Aortic smooth muscle cell (primary cell): Measurements from ENCODE around the gene CKMT1B. TPM values are rescaled to one million over a fixed set of nuclear protein-coding genes. Genes with fewer than 3 reads are reported as not detected.

Experiments
- total RNA-seq: library from RNA; depleted of rRNA; stranded (reverse); fragments of >200 nt; gene quantifications from 2 replicates; pipeline ENCODE4 v1.2.3, GENCODE V29; 2014

The CKMT1B gene
- total RNA-seq = not detected in 2 replicates

DNA sequence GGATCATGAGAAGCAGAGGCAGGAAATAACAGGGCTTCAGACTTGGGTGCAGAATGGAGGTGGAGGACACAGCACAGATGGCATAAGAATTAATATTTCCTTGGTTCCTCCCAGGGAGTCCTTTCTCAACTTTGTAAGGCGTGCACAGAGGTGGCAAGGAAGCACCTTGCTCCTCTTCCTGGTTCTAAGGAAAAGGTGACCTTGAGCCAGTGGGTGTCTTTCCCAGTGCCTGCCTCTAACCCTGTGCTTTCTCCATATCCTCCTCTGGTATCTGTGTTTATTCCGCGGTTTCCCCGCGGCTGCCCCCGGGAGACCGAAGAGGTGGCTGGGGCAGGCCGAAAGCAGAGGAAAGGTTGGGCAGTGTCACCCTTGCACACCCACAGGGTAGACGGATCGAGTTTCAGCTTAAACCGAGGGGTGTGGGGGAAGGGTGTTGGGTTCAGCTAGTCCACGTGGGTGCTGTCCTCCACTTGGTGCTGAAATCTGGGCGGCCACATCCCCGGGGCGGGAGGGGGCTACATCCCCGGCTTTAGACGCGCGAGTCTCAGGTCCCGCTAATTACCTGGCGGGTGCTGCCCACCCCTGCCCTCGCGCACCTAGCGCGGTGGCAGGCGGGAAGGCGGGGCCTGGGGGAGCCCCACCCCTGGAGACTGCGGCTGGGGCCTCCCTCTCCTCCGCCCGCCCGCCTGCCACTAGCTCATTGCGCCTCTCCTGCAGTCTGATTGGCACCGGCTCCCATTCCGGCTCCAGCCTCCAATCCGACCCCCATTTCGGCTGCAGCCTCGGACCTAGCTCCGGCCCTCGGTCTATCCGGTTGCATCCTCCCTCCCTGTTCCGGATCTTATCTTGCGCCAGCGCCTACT lies at the start of gene CKMT1B:
CKMT1B (plus strand) TSS at position 700 of the 863 bp plus-strand sequence. CDS start 192 bp downstream, outside the sequence.

DNA sequence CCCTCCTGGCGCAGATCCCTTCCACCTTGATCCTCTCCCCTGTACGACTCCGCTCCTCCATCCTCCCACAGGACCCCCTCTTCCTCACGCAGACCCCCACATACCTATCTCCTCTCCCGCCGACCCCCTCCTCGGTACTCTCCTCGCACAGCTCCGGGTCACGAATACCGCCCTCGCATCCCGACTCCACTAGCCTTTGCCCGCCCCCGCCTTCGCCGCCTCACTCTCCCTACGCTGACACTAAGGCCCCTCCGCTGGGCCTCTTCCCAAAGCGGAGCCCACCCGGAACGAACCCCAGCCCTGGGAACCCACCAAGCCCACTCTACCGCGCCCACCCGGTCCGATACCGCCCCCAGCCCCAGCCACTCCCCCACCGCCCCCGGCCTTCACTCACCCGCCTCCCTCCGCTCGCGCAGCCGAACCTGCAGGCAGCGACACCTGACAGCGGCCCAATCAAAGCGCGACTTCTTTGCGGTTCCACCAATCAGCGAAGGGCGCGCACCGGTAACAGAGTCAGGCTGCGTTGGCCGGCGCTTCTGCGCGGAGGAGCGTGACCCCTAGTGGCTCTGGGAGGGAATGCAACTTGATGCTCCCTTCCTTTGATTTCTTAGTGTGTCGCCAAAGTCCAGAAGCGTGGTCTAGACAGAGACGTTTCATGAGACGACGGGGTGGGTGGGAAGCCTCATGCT lies 3.9 kb upstream of the CKMT1B start, which contains the start of gene PPIP5K1:
PPIP5K1 (minus strand) TSS at position 431 of the 689 bp plus-strand sequence. CDS start 5,704 bp downstream, outside the sequence.

DNA sequence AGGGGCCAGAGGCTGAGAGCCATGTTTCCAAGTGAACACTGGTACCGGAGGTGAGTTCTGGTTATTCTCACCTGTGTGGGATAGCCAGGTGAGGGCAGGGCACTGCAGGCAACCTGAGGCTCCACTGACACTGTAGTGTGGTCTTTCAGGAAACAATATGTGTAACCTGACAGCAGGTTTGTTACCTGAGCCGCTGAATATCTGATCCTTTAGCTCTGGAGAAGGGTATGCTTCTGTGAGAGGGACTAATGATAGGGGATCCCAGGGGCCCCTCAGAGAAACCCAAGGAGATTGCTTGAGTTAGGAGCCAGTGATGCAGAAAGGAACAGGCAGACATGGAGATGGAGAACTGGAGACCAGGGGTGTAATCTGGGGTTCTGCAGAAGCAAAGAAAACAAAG lies 24.9 kb downstream of the CKMT1B start, which contains the start of gene STRC:
STRC (minus strand) TSS at position 101 of the 400 bp plus-strand sequence; CDS start at position 23, 78 bp downstream.

Other genes with a start within 250 kb of the CKMT1B start
- gene ZSCAN29, start 223.0 kb upstream of the CKMT1B start, total RNA-seq = 16.1 and 17.3 TPM in 2 replicates
- 9.5 and 10.0 TPM in 2 replicates for gene TUBGCP4, start 222.9 kb upstream of the CKMT1B start, total RNA-seq
- gene TP53BP1, start 100.9 kb upstream of the CKMT1B start, total RNA-seq = 68.0 and 71.2 TPM in 2 replicates
- 35.8 and 49.3 TPM in 2 replicates for gene MAP1A, start 76.4 kb upstream of the CKMT1B start, total RNA-seq
- 18.8 and 27.0 TPM in 2 replicates for gene PPIP5K1, start 3.8 kb upstream of the CKMT1B start, total RNA-seq
- under 0.01 TPM in 1 of 2 replicates, not detected in the other for gene STRC, start 24.8 kb downstream of the CKMT1B start, total RNA-seq
- gene CATSPER2, start 54.8 kb downstream of the CKMT1B start, total RNA-seq = 0.53 and 0.75 TPM in 2 replicates
- not detected in 2 replicates for gene CKMT1A, start 99.8 kb downstream of the CKMT1B start, total RNA-seq
- gene PDIA3, start 152.4 kb downstream of the CKMT1B start, total RNA-seq = 121 and 256 TPM in 2 replicates
- gene ELL3, start 182.9 kb downstream of the CKMT1B start, total RNA-seq = 2.4 and 3.4 TPM in 2 replicates
- 436 and 473 TPM in 2 replicates for gene SERF2, start 198.3 kb downstream of the CKMT1B start, total RNA-seq
- under 0.01 and 0.06 TPM in 2 replicates for gene SERINC4, start 206.2 kb downstream of the CKMT1B start, total RNA-seq
- 4.8 and 8.2 TPM in 2 replicates for gene HYPK, start 206.6 kb downstream of the CKMT1B start, total RNA-seq
- gene MFAP1, start 230.7 kb downstream of the CKMT1B start, total RNA-seq = 26.2 and 28.4 TPM in 2 replicates
- 12.7 and 20.5 TPM in 2 replicates for gene WDR76, start 233.0 kb downstream of the CKMT1B start, total RNA-seq